A673 (cell line): ENCODE results near the gene GPI. TPM values are rescaled to one million over a fixed set of nuclear protein-coding genes. Genes with fewer than 3 reads are reported as not detected.

ENCODE experiments used
- BruUV-seq: library from RNA; stranded (reverse); fragments of 400-500 nt; replicated peaks from 2 replicates; lab custom pipeline; 2021; lab: Mats Ljungman, UMichigan
- CTCF ChIA-PET: fragments of 300-600 bp; sonication (Branson Sonifier 250); formaldehyde crosslinking; loops from one replicate; lab custom pipeline; 2022; ENCODE audit warnings: antibody characterized with exemption; lab: Charles Lee
- POLR2A ChIA-PET: fragments of 300-600 bp; sonication (Branson Sonifier 250); formaldehyde crosslinking; loops from one replicate; lab custom pipeline; 2022; ENCODE audit warnings: antibody characterized with exemption; ENCODE audit not compliant: low non-redundant PET; lab: Charles Lee
- DNase-seq: peaks from one replicate; pipeline ENCODE4 v3.0.0-alpha.2; 2015; ENCODE audit warnings: low spot score
- H3K27ac ChIP-seq: fragments of 200-600 bp; sonication (generic); 2 replicates; pipeline ENCODE4 v1.5.1; 2016; ENCODE audit warnings: mixed run types, low read depth, mild to moderate bottlenecking, mixed read lengths, antibody characterized with exemption, low read length; ENCODE audit not compliant: poor library complexity, severe bottlenecking
- H3K27me3 ChIP-seq: fragments of 200-600 bp; sonication (generic); replicated peaks from 2 replicates; pipeline ENCODE4 v1.6.1; 2017; ENCODE audit warnings: mixed run types, low read depth, mild to moderate bottlenecking, mixed read lengths, antibody characterized with exemption, low read length; ENCODE audit not compliant: insufficient read depth, poor library complexity
- H3K36me3 ChIP-seq: fragments of 200-600 bp; sonication (generic); 2 replicates; pipeline ENCODE4 v1.6.1; 2016; ENCODE audit warnings: mixed run types, mild to moderate bottlenecking, mixed read lengths, antibody characterized with exemption, low read length; ENCODE audit not compliant: insufficient read depth, poor library complexity, severe bottlenecking
- H3K4me1 ChIP-seq: fragments of 200-600 bp; sonication (generic); 2 replicates; pipeline ENCODE4 v1.6.1; 2017; ENCODE audit warnings: mixed run types, mild to moderate bottlenecking, mixed read lengths, antibody characterized with exemption, low read length; ENCODE audit not compliant: insufficient read depth, poor library complexity, severe bottlenecking
- H3K4me3 ChIP-seq: fragments of 200-600 bp; sonication (generic); 2 replicates; pipeline ENCODE4 v1.5.1; 2016; ENCODE audit warnings: low read depth, mixed run types, mild to moderate bottlenecking, mixed read lengths, low read length; ENCODE audit not compliant: poor library complexity, severe bottlenecking
- H3K9me3 ChIP-seq: fragments of 200-600 bp; sonication (generic); 2 replicates; pipeline ENCODE4 v1.6.1; 2016; ENCODE audit warnings: mixed run types, low read depth, mild to moderate bottlenecking, mixed read lengths, antibody characterized with exemption, low read length; ENCODE audit not compliant: poor library complexity, severe bottlenecking
- CTCF ChIP-seq: fragments of 300-800, 200-600 bp; sonication (generic); conservative IDR thresholded peaks from 2 replicates; pipeline ENCODE4 v1.5.1; 2017; ENCODE audit warnings: low read depth, mild to moderate bottlenecking, antibody characterized with exemption, low read length, moderate library complexity, mixed read lengths
- EZH2 ChIP-seq: fragments of 200-600 bp; sonication (generic); IDR thresholded peaks from 2 replicates; pipeline ENCODE4 v1.6.1; 2017; ENCODE audit warnings: borderline replicate concordance, low read depth, mild to moderate bottlenecking, mixed read lengths, antibody characterized with exemption, low read length; ENCODE audit not compliant: poor library complexity, severe bottlenecking
- intact Hi-C: fragments of 100-400 bp; cut with micrococcal nuclease; formaldehyde crosslinking; loops from one replicate; pipeline ENCODE4 v1.10.0; 2022; ENCODE audit not compliant: unreplicated experiment
- total RNA-seq: library from RNA; stranded (reverse); gene quantifications from 2 replicates; pipeline ENCODE4 v1.2.3, GENCODE V29; 2021

GPI gene
- total RNA-seq, 1 experiment from 2014 or later, result 439 TPM

- POLR2A ChIA-PET, result no interaction called here
- CTCF ChIA-PET, result no interaction called here
- no peaks in the 10 kb centered on the region for H3K4me1 ChIP-seq
- H3K27ac ChIP-seq, result no peak overlapping the region
- no peak overlapping the region for H3K4me3 ChIP-seq
- H3K36me3 ChIP-seq, result peaks cover 93% of the 10 kb centered on the region
- H3K9me3 ChIP-seq, result no peaks in the 10 kb centered on the region
- no peaks in the 10 kb centered on the region for H3K27me3 ChIP-seq
- BruUV-seq, result no TSS peak
- intact Hi-C loops, result no loop called here
- TF ChIP-seq CTCF (no peak), EZH2 (no peak)
- DNase-seq, result no peak
Observed at GRCh38 chr19:34436716-34437115, 71.7 kb downstream of the GPI start.

DNA sequence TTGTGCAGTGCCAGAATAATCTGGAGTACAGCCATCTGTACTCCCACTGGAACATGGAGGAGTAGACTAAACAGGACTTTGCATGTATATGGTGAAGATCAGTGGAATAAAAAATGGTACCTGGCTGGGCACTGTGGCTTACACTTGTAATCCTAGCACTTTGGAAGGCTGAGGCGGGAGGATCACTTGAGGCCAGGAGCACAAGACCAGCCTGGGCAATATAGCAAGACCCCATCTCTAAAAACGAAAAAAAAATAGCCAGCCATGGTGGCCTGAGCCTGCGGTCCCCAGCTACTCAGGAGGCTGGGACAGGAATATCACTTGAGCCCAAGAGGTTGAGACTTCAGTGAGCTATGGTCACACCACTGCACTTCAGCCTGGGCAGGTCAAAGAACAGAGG, 83.2 kb downstream of the GPI start:
- Histone ChIP-seq H3K9me3 (no peaks in the 10 kb centered on the region), H3K27ac (no peak overlapping the region), H3K4me1 (no peaks in the 10 kb centered on the region), H3K27me3 (no peaks in the 10 kb centered on the region), H3K36me3 (peaks cover 93% of the 10 kb centered on the region), H3K4me3 (no peak overlapping the region)
- no peak for TF ChIP-seq EZH2
- TF ChIP-seq CTCF, result no peak
- DNase-seq, result no peak
- POLR2A ChIA-PET, result no interaction called here
- CTCF ChIA-PET, result interaction anchor here (0.7 kb wide), 1 partner anchor 653 kb away, joined by 9 read pairs; no protein-coding TSS in a partner anchor
- intact Hi-C loops, result no loop called here
- no TSS peak for BruUV-seq

Other genes starting within 250 kb of the GPI start
- gene LSM14A, start 192.7 kb upstream of the GPI start, total RNA-seq, result 134 and 137 TPM in 2 replicates
- gene GARRE1, start 110.6 kb upstream of the GPI start, total RNA-seq, result 21.0 and 22.9 TPM in 2 replicates
- 27.1 and 33.8 TPM in 2 replicates for gene PDCD2L, start 39.2 kb downstream of the GPI start, total RNA-seq
- 206 and 222 TPM in 2 replicates for gene UBA2, start 63.2 kb downstream of the GPI start, total RNA-seq
- gene WTIP, start 116.6 kb downstream of the GPI start, total RNA-seq, result 3.4 and 4.7 TPM in 2 replicates